ENCODE results near the gene FGF10.

Gene FGF10

DNA sequence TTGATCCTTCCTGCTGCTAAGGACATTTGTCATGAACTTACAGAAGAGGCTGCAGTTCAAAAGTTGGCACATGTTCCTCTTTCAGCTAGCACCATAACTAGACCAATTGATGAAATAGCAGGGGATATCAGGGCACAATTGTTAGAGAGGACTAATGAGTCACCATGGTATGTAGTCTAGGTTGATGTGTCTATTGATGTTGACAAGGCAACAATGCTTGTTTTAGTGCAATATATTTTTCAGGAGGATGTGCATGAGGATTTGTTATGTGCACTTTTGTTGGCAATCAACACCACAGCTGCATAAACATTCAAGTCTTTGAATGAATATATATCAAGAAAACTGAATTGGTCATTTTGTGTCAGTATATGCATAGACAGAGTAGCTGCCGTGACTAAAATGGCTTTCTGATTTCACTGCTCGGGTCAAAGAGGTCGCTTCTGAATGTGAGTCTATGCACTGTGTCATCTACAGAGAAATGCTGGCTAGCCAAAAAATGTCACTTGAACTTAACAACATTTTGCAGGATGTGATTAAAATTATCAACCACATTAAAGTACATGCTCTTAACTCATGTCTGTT lies 68.0 kb downstream of the FGF10 start:
- Mint-ChIP-seq H3K27me3 (ENCODE audit: low read depth, poor library complexity) (peaks cover 3% of the 10 kb centered on the region), H3K4me3 (no peak overlapping the region), H3K36me3 (ENCODE audit: low read depth) (peaks cover 21% of the 10 kb centered on the region), H3K9me3 (peaks cover 13% of the 10 kb centered on the region), H3K27ac (no peak overlapping the region), H3K4me1 (no peaks in the 10 kb centered on the region)
- no peak for TF ChIP-seq CTCF (IDR thresholded peaks at IDR 0.05)
- no peak for DNase-seq

DNA sequence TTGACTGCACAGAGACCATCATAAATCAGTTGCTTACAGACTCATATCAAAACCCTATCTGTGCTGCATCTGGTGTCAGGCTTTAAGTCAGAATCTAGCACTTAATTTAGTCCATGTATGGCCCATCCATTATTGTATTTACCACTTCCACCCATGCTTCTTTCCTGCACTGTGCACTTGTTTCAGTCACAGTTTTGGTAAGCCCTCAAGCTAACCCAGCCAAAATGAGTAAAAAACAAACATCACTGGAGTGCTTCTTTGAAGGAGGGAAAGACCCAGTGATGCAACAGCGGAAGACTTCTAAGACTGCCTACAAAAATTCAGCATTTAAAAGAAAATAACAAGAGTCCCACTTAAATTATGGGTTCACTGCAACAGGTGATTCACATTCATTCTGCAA lies 69.0 kb downstream of the FGF10 start:
- Mint-ChIP-seq H3K9me3 (peaks cover 13% of the 10 kb centered on the region), H3K27me3 (ENCODE audit: low read depth, poor library complexity) (peaks cover 3% of the 10 kb centered on the region), H3K27ac (no peak overlapping the region), H3K4me1 (peaks cover 2% of the 10 kb centered on the region), H3K4me3 (no peak overlapping the region), H3K36me3 (ENCODE audit: low read depth) (peaks cover 21% of the 10 kb centered on the region)
- no peak for DNase-seq
- TF ChIP-seq CTCF (IDR thresholded peaks at IDR 0.05): no peak

GRCh38 chr5:44318883-44319282 lies 70.3 kb downstream of the FGF10 start:
- DNase-seq: no peak
- peaks cover 5% of the 10 kb centered on the region for H3K4me1 Mint-ChIP-seq
- H3K9me3 Mint-ChIP-seq: peaks cover 13% of the 10 kb centered on the region
- H3K4me3 Mint-ChIP-seq: no peak overlapping the region
- H3K36me3 Mint-ChIP-seq (ENCODE audit: low read depth): peaks cover 21% of the 10 kb centered on the region
- TF ChIP-seq CTCF (IDR thresholded peaks at IDR 0.05): no peak
- no peak overlapping the region for H3K27ac Mint-ChIP-seq
- H3K27me3 Mint-ChIP-seq (ENCODE audit: low read depth, poor library complexity): peaks cover 3% of the 10 kb centered on the region

- Mint-ChIP-seq H3K9me3 (no peaks in the 10 kb centered on the region), H3K4me3 (no peak overlapping the region), H3K27ac (no peak overlapping the region), H3K27me3 (ENCODE audit: low read depth, poor library complexity) (no peaks in the 10 kb centered on the region), H3K36me3 (ENCODE audit: low read depth) (peaks cover 17% of the 10 kb centered on the region), H3K4me1 (peaks cover 5% of the 10 kb centered on the region)
- DNase-seq: no peak
- no peak for TF ChIP-seq CTCF (IDR thresholded peaks at IDR 0.05)
Measured at GRCh38 chr5:44312374-44312773, 76.8 kb downstream of the FGF10 start.

DNA sequence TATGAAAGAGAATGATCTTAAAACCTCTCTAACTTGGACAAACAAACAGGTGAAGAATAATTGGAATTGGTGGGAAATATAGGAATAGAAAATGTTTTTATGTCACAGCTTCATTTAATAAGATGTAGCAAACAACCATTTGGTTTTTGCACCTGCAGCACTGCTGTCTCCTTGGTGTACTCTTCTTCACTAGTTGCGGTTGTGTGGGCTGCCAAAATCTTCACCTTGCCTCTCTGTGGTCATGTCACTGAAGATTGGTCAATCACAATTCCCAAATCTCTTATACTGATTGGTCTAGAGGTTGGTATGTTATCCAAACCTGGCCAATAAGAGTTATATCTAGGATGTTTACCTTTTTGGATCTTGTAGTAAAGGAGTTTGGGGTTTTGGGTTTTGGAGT lies 88.7 kb downstream of the FGF10 start:
- Mint-ChIP-seq H3K9me3 (no peaks in the 10 kb centered on the region), H3K27me3 (ENCODE audit: low read depth, poor library complexity) (no peaks in the 10 kb centered on the region), H3K4me3 (no peak overlapping the region), H3K27ac (no peak overlapping the region), H3K4me1 (no peaks in the 10 kb centered on the region), H3K36me3 (ENCODE audit: low read depth) (peaks cover 18% of the 10 kb centered on the region)
- TF ChIP-seq CTCF (IDR thresholded peaks at IDR 0.05): no peak
- no peak for DNase-seq

GRCh38 chr5:44299394-44299793 lies 89.8 kb downstream of the FGF10 start:
- H3K36me3 Mint-ChIP-seq (ENCODE audit: low read depth): peaks cover 6% of the 10 kb centered on the region
- no peaks in the 10 kb centered on the region for H3K4me1 Mint-ChIP-seq
- no peaks in the 10 kb centered on the region for H3K27me3 Mint-ChIP-seq (ENCODE audit: low read depth, poor library complexity)
- no peak for TF ChIP-seq CTCF (IDR thresholded peaks at IDR 0.05)
- no peak overlapping the region for H3K27ac Mint-ChIP-seq
- DNase-seq: no peak
- no peaks in the 10 kb centered on the region for H3K9me3 Mint-ChIP-seq
- no peak overlapping the region for H3K4me3 Mint-ChIP-seq

All from nephron progenitor cell (in vitro differentiated cells).